GM19193 (cell line): ENCODE results near the gene ARHGEF39.

ENCODE experiments used
- POLR2A ChIP-seq: IDR thresholded peaks from 4 replicates; pipeline ENCODE4 v1.6.1; 2011; ENCODE audit not compliant: insufficient read depth, insufficient read length; ENCODE audit errors: extremely low read depth

The ARHGEF39 gene

GRCh38 chr9:35664531-35665470, at the start of gene ARHGEF39:
Gene ARHGEF39 (minus strand): TSS chr9:35665195. CDS start chr9:35665169, 26 bp downstream.
- peak; percentile 72 for TF ChIP-seq POLR2A

GRCh38 chr9:35714123-35714522, 49.1 kb upstream of the ARHGEF39 start:
- no peak for TF ChIP-seq POLR2A

- TF ChIP-seq POLR2A = no peak
These were observed 48.6 kb upstream of the ARHGEF39 start for GRCh38 chr9:35713578-35713977.

GRCh38 chr9:35712762-35713400, 47.9 kb upstream of the ARHGEF39 start:
- TF ChIP-seq POLR2A = no peak

GRCh38 chr9:35711501-35712428, 46.8 kb upstream of the ARHGEF39 start:
- no peak for TF ChIP-seq POLR2A

GRCh38 chr9:35710818-35711500, 46.0 kb upstream of the ARHGEF39 start:
- TF ChIP-seq POLR2A = no peak

GRCh38 chr9:35708146-35708545, 43.2 kb upstream of the ARHGEF39 start:
- no peak for TF ChIP-seq POLR2A

- no peak for TF ChIP-seq POLR2A
These were observed 42.0 kb upstream of the ARHGEF39 start for GRCh38 chr9:35706951-35707350.

GRCh38 chr9:35705836-35706430, 40.9 kb upstream of the ARHGEF39 start:
- no peak for TF ChIP-seq POLR2A

- TF ChIP-seq POLR2A = no peak
These were observed 40.4 kb upstream of the ARHGEF39 start for GRCh38 chr9:35705372-35705771.

- no peak for TF ChIP-seq POLR2A
These were observed 39.1 kb upstream of the ARHGEF39 start for GRCh38 chr9:35703906-35704672.

GRCh38 chr9:35702696-35703095, 37.7 kb upstream of the ARHGEF39 start:
- TF ChIP-seq POLR2A = no peak

GRCh38 chr9:35700942-35701341, 35.9 kb upstream of the ARHGEF39 start:
- TF ChIP-seq POLR2A = no peak

GRCh38 chr9:35700031-35700430, 35.0 kb upstream of the ARHGEF39 start:
- no peak for TF ChIP-seq POLR2A

GRCh38 chr9:35698231-35698630, 33.2 kb upstream of the ARHGEF39 start:
- no peak for TF ChIP-seq POLR2A
